Memory B cell (primary cell): ENCODE measurements around the gene MBLAC2.

ENCODE experiments used
- ATAC-seq: fragments of 150-1000 bp; cut with Tn5 transposase; 2 replicates; pipeline ENCODE4 v1.10.0; 2021; ENCODE audit warnings: low read depth, mild to moderate bottlenecking, moderate library complexity
- DNase-seq, 2 donors: peaks; one replicate each; pipeline ENCODE4 v3.0.0; 2022; ENCODE audit warnings: low spot score in 2 of 2
- H3K27ac Mint-ChIP-seq: one replicate; pipeline ENCODE4 v1.8.0; 2022; ENCODE audit warnings: mild to moderate bottlenecking, moderate library complexity, mixed read lengths
- H3K27me3 Mint-ChIP-seq: one replicate; pipeline ENCODE4 v1.8.0; 2022; ENCODE audit warnings: mixed read lengths
- H3K36me3 Mint-ChIP-seq: one replicate; pipeline ENCODE4 v1.8.0; 2022; ENCODE audit warnings: mild to moderate bottlenecking, mixed read lengths
- H3K4me1 Mint-ChIP-seq: one replicate; pipeline ENCODE4 v1.8.0; 2022; ENCODE audit warnings: mixed read lengths
- H3K4me3 Mint-ChIP-seq: one replicate; pipeline ENCODE4 v1.8.0; 2022; ENCODE audit warnings: mild to moderate bottlenecking, moderate library complexity, mixed read lengths
- H3K9me3 Mint-ChIP-seq: one replicate; pipeline ENCODE4 v1.8.0; 2022; ENCODE audit warnings: mixed read lengths

MBLAC2 gene

GRCh38 chr5:90474235-90475107 lies at the start of gene MBLAC2, which contains the start of gene POLR3G:
Gene MBLAC2, minus strand, starts transcription at chr5:90474771. Its CDS starts 479 bp downstream, at chr5:90474292.
Gene POLR3G, plus strand, starts transcription at chr5:90474864. Its CDS starts 10,704 bp downstream, at chr5:90485568.
- ATAC-seq, result peak; percentile 87
- peak within 1 kb of the TSS; percentile 86 for H3K27ac Mint-ChIP-seq
- peaks cover 19% of the 10 kb centered on the region for H3K4me1 Mint-ChIP-seq
- H3K9me3 Mint-ChIP-seq, result peaks cover under 1% of the 10 kb centered on the region
- peak within 1 kb of the TSS; percentile 100 for H3K4me3 Mint-ChIP-seq
- peak; percentile 87 to 88 for DNase-seq
- peaks cover 6% of the 10 kb centered on the region for H3K36me3 Mint-ChIP-seq
- H3K27me3 Mint-ChIP-seq, result no peaks in the 10 kb centered on the region

- H3K27me3 Mint-ChIP-seq, result no peaks in the 10 kb centered on the region
- DNase-seq (no peak), ATAC-seq (no peak)
- no peaks in the 10 kb centered on the region for H3K9me3 Mint-ChIP-seq
- H3K4me3 Mint-ChIP-seq, result no peak overlapping the region
- peaks cover 15% of the 10 kb centered on the region for H3K4me1 Mint-ChIP-seq
- no peak overlapping the region for H3K27ac Mint-ChIP-seq
- H3K36me3 Mint-ChIP-seq, result peaks cover 34% of the 10 kb centered on the region
Measured at GRCh38 chr5:90519081-90519480, 44.5 kb upstream of the MBLAC2 start.

GRCh38 chr5:90518661-90519060 lies 44.1 kb upstream of the MBLAC2 start:
- DNase-seq (no peak), ATAC-seq (no peak)
- Mint-ChIP-seq H3K4me1 (peaks cover 15% of the 10 kb centered on the region), H3K36me3 (peaks cover 34% of the 10 kb centered on the region), H3K9me3 (no peaks in the 10 kb centered on the region), H3K27me3 (no peaks in the 10 kb centered on the region), H3K27ac (no peak overlapping the region), H3K4me3 (no peak overlapping the region)

- Mint-ChIP-seq H3K27ac (no peak overlapping the region), H3K4me3 (no peak overlapping the region), H3K4me1 (peaks cover 8% of the 10 kb centered on the region), H3K36me3 (peaks cover 17% of the 10 kb centered on the region), H3K9me3 (no peaks in the 10 kb centered on the region), H3K27me3 (no peaks in the 10 kb centered on the region)
- no peak for DNase-seq
- no peak for ATAC-seq
Measured at GRCh38 chr5:90514520-90514919, 39.9 kb upstream of the MBLAC2 start.

- Mint-ChIP-seq H3K27ac (no peak overlapping the region), H3K9me3 (no peaks in the 10 kb centered on the region), H3K27me3 (no peaks in the 10 kb centered on the region), H3K4me3 (no peak overlapping the region), H3K36me3 (peaks cover 10% of the 10 kb centered on the region), H3K4me1 (peaks cover 3% of the 10 kb centered on the region)
- no peak for ATAC-seq
- DNase-seq, result no peak
Measured at GRCh38 chr5:90510438-90510837, 35.9 kb upstream of the MBLAC2 start.

- Mint-ChIP-seq H3K4me3 (no peak overlapping the region), H3K4me1 (peaks cover 3% of the 10 kb centered on the region), H3K27me3 (no peaks in the 10 kb centered on the region), H3K36me3 (peaks cover 4% of the 10 kb centered on the region), H3K27ac (no peak overlapping the region), H3K9me3 (no peaks in the 10 kb centered on the region)
- DNase-seq (no peak), ATAC-seq (no peak)
Measured at GRCh38 chr5:90506221-90506620, 31.6 kb upstream of the MBLAC2 start.

- peaks cover 3% of the 10 kb centered on the region for H3K4me1 Mint-ChIP-seq
- H3K27ac Mint-ChIP-seq, result no peak overlapping the region
- no peaks in the 10 kb centered on the region for H3K27me3 Mint-ChIP-seq
- no peak overlapping the region for H3K4me3 Mint-ChIP-seq
- DNase-seq (no peak), ATAC-seq (no peak)
- H3K36me3 Mint-ChIP-seq, result peaks cover 4% of the 10 kb centered on the region
- H3K9me3 Mint-ChIP-seq, result no peaks in the 10 kb centered on the region
Measured at GRCh38 chr5:90504743-90505142, 30.2 kb upstream of the MBLAC2 start.

GRCh38 chr5:90503596-90503995 lies 29.0 kb upstream of the MBLAC2 start:
- ATAC-seq (no peak), DNase-seq (no peak)
- Mint-ChIP-seq H3K27ac (no peak overlapping the region), H3K4me1 (peaks cover 3% of the 10 kb centered on the region), H3K27me3 (no peaks in the 10 kb centered on the region), H3K9me3 (no peaks in the 10 kb centered on the region), H3K36me3 (peaks cover 2% of the 10 kb centered on the region), H3K4me3 (no peak overlapping the region)

- H3K27me3 Mint-ChIP-seq, result no peaks in the 10 kb centered on the region
- no peaks in the 10 kb centered on the region for H3K4me1 Mint-ChIP-seq
- peaks cover 3% of the 10 kb centered on the region for H3K36me3 Mint-ChIP-seq
Measured at GRCh38 chr5:90495146-90495545, 20.6 kb upstream of the MBLAC2 start.

GRCh38 chr5:90494043-90494442 lies 19.5 kb upstream of the MBLAC2 start:
- Mint-ChIP-seq H3K27ac (no peak overlapping the region), H3K4me1 (no peaks in the 10 kb centered on the region), H3K36me3 (peaks cover 3% of the 10 kb centered on the region), H3K27me3 (no peaks in the 10 kb centered on the region), H3K4me3 (no peak overlapping the region), H3K9me3 (peaks cover 3% of the 10 kb centered on the region)
- ATAC-seq, result no peak
- no peak for DNase-seq

More at GRCh38 chr5:90495146-90495545, 20.6 kb upstream of the MBLAC2 start:
- H3K27ac Mint-ChIP-seq, result peak overlapping the region; percentile 58
- no peak for ATAC-seq
- no peak overlapping the region for H3K4me3 Mint-ChIP-seq
- H3K9me3 Mint-ChIP-seq, result peaks cover 3% of the 10 kb centered on the region
- DNase-seq, result no peak

GRCh38 chr5:90488791-90489190 lies 14.2 kb upstream of the MBLAC2 start:
- ATAC-seq, result no peak
- Mint-ChIP-seq H3K4me1 (no peaks in the 10 kb centered on the region), H3K36me3 (no peaks in the 10 kb centered on the region), H3K27me3 (no peaks in the 10 kb centered on the region), H3K9me3 (no peaks in the 10 kb centered on the region), H3K4me3 (no peak overlapping the region), H3K27ac (no peak overlapping the region)
- no peak for DNase-seq

- Mint-ChIP-seq H3K27me3 (no peaks in the 10 kb centered on the region), H3K27ac (no peak overlapping the region), H3K4me1 (no peaks in the 10 kb centered on the region), H3K9me3 (no peaks in the 10 kb centered on the region), H3K36me3 (peaks cover 2% of the 10 kb centered on the region), H3K4me3 (no peak overlapping the region)
- ATAC-seq (no peak), DNase-seq (no peak)
Measured at GRCh38 chr5:90484540-90484939, 10.0 kb upstream of the MBLAC2 start.

- Mint-ChIP-seq H3K27ac (no peak overlapping the region), H3K9me3 (no peaks in the 10 kb centered on the region), H3K27me3 (no peaks in the 10 kb centered on the region), H3K36me3 (peaks cover 2% of the 10 kb centered on the region), H3K4me3 (no peak overlapping the region), H3K4me1 (no peaks in the 10 kb centered on the region)
- ATAC-seq, result no peak
- DNase-seq, result no peak
Measured at GRCh38 chr5:90483206-90483605, 8.6 kb upstream of the MBLAC2 start.

- H3K4me1 Mint-ChIP-seq, result no peaks in the 10 kb centered on the region
- ATAC-seq (no peak), DNase-seq (no peak)
- H3K36me3 Mint-ChIP-seq, result peaks cover 2% of the 10 kb centered on the region
- H3K4me3 Mint-ChIP-seq, result no peak overlapping the region
- no peaks in the 10 kb centered on the region for H3K27me3 Mint-ChIP-seq
- no peak overlapping the region for H3K27ac Mint-ChIP-seq
- H3K9me3 Mint-ChIP-seq, result no peaks in the 10 kb centered on the region
Measured at GRCh38 chr5:90480699-90481098, 6.1 kb upstream of the MBLAC2 start.
